ENCODE data around the gene HELB.

HELB gene

GRCh38 chr12:66367015-66367667, 64.8 kb downstream of the HELB start:
- DNase-seq = no peak

- no peak for DNase-seq
Observed at GRCh38 chr12:66371982-66372381, 69.7 kb downstream of the HELB start.

- DNase-seq = no peak
Observed at GRCh38 chr12:66375560-66375959, 73.3 kb downstream of the HELB start.

GRCh38 chr12:66379616-66380015, 77.3 kb downstream of the HELB start:
- no peak for DNase-seq

GRCh38 chr12:66380769-66381535, 78.7 kb downstream of the HELB start:
- no peak for DNase-seq

- DNase-seq = no peak
Observed at GRCh38 chr12:66387117-66387516, 84.8 kb downstream of the HELB start.

Measured in activated CD4-positive, alpha-beta T cell treated with anti-CD3 and anti-CD28 coated beads, Interleukin-2, amount 50 U/mL, for 48 hours (primary cell).